GM21529 (cell line): ENCODE measurements around the gene PLCB1.
A peak's percentile ranks its signal among the peaks of the same experiment; 100 is the strongest.

Experiments
- ATAC-seq: cut with Tn5 transposase; IDR thresholded peaks from one replicate; pipeline ENCODE4 v1.9.1; 2021; ENCODE audit not compliant: unreplicated experiment

PLCB1 gene

GRCh38 chr20:8749986-8750385, 617.9 kb downstream of the PLCB1 start:
- no peak for ATAC-seq

- ATAC-seq = no peak
Measured at GRCh38 chr20:8755340-8756118, 623.5 kb downstream of the PLCB1 start.

- ATAC-seq = no peak
Measured at GRCh38 chr20:8756410-8756809, 624.3 kb downstream of the PLCB1 start.

GRCh38 chr20:8757146-8757545, 625.1 kb downstream of the PLCB1 start:
- ATAC-seq = no peak

- no peak for ATAC-seq
Measured at GRCh38 chr20:8764344-8764962, 632.4 kb downstream of the PLCB1 start.

- ATAC-seq = no peak
Measured at GRCh38 chr20:8766868-8767390, 634.9 kb downstream of the PLCB1 start.

GRCh38 chr20:8774412-8774811, 642.3 kb downstream of the PLCB1 start:
- no peak for ATAC-seq

- no peak for ATAC-seq
Measured at GRCh38 chr20:8777911-8778310, 645.8 kb downstream of the PLCB1 start.

GRCh38 chr20:8778387-8778786, 646.3 kb downstream of the PLCB1 start:
- ATAC-seq = no peak

GRCh38 chr20:8780915-8781314, 648.8 kb downstream of the PLCB1 start:
- ATAC-seq = no peak

GRCh38 chr20:8782804-8783203, 650.7 kb downstream of the PLCB1 start:
- no peak for ATAC-seq

- no peak for ATAC-seq
Measured at GRCh38 chr20:8783734-8784133, 651.7 kb downstream of the PLCB1 start.

- no peak for ATAC-seq
Measured at GRCh38 chr20:8786383-8786782, 654.3 kb downstream of the PLCB1 start.

GRCh38 chr20:8787090-8787489, 655.0 kb downstream of the PLCB1 start:
- ATAC-seq = no peak

GRCh38 chr20:8788275-8788674, 656.2 kb downstream of the PLCB1 start:
- no peak for ATAC-seq

GRCh38 chr20:8788831-8789230, 656.8 kb downstream of the PLCB1 start:
- ATAC-seq = no peak

GRCh38 chr20:8790442-8791074, 658.5 kb downstream of the PLCB1 start:
- ATAC-seq = peak; percentile 88

- no peak for ATAC-seq
Measured at GRCh38 chr20:8795404-8795803, 663.3 kb downstream of the PLCB1 start.

- ATAC-seq = no peak
Measured at GRCh38 chr20:8796088-8796660, 664.1 kb downstream of the PLCB1 start.

GRCh38 chr20:8798505-8798904, 666.4 kb downstream of the PLCB1 start:
- ATAC-seq = no peak

GRCh38 chr20:8800089-8800488, 668.0 kb downstream of the PLCB1 start:
- ATAC-seq = no peak

GRCh38 chr20:8801686-8802085, 669.6 kb downstream of the PLCB1 start:
- ATAC-seq = no peak
